Activated T-helper 1 cell treated with anti-CD3 and anti-CD28 coated beads, Interleukin-12 subunit alpha, Interleukin-12 subunit beta, Interleukin-2, Interleukin-4 antibody, amounts not matched to agents 30 ng/mL and 10 ng/mL and 1 ng/mL, durations not matched to agents 14 hours and 24 hours and 36 hours (primary cell): ENCODE measurements around the gene TLCD3B. TPM values are rescaled to one million over a fixed set of nuclear protein-coding genes. Genes with fewer than 3 reads are reported as not detected.

Source experiments
- DNase-seq: peaks from one replicate; pipeline ENCODE4 v3.0.0; 2021; ENCODE audit warnings: low spot score
- H3K27ac Mint-ChIP-seq: one replicate; pipeline ENCODE4 v1.8.0; 2021; ENCODE audit warnings: mild to moderate bottlenecking, mixed read lengths
- H3K27me3 Mint-ChIP-seq: one replicate; pipeline ENCODE4 v1.8.0; 2022; ENCODE audit warnings: mild to moderate bottlenecking, moderate library complexity, mixed read lengths; ENCODE audit not compliant: insufficient read depth
- H3K36me3 Mint-ChIP-seq: one replicate; pipeline ENCODE4 v1.8.0; 2021; ENCODE audit warnings: low read depth, mixed read lengths
- H3K4me1 Mint-ChIP-seq: one replicate; pipeline ENCODE4 v1.8.0; 2021; ENCODE audit warnings: low read depth, mixed read lengths
- H3K4me3 Mint-ChIP-seq: one replicate; pipeline ENCODE4 v1.8.0; 2021; ENCODE audit warnings: mild to moderate bottlenecking, moderate library complexity, mixed read lengths
- H3K9me3 Mint-ChIP-seq: one replicate; pipeline ENCODE4 v1.8.0; 2021; ENCODE audit warnings: mixed read lengths
- intact Hi-C: fragments of 100-400 bp; cut with micrococcal nuclease; formaldehyde crosslinking; loops from one replicate; pipeline ENCODE4 v1.15.1; 2024
- total RNA-seq: library from RNA; stranded (reverse); gene quantifications from 2 replicates; pipeline ENCODE4 v1.2.3, GENCODE V29; 2022

Gene TLCD3B
- total RNA-seq, 1 donor from 2014 or later, result 1.9 TPM

DNA sequence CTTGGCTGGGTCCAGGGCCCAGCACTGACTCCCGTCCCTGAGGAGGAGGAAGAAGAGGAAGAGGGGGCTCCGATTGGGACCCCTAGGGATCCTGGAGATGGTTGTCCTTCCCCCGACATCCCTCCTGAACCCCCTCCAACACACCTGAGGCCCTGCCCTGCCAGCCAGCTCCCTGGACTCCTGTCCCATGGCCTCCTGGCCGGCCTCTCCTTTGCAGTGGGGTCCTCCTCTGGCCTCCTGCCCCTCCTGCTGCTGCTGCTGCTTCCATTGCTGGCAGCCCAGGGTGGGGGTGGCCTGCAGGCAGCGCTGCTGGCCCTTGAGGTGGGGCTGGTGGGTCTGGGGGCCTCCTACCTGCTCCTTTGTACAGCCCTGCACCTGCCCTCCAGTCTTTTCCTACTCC, 44.1 kb downstream of the TLCD3B start:
- Mint-ChIP-seq H3K4me3 (no peak overlapping the region), H3K9me3 (no peaks in the 10 kb centered on the region), H3K4me1 (no peaks in the 10 kb centered on the region), H3K27me3 (no peaks in the 10 kb centered on the region), H3K27ac (no peak overlapping the region), H3K36me3 (peaks cover 60% of the 10 kb centered on the region)
- no peak for DNase-seq
- intact Hi-C loops, result no loop called here

DNA sequence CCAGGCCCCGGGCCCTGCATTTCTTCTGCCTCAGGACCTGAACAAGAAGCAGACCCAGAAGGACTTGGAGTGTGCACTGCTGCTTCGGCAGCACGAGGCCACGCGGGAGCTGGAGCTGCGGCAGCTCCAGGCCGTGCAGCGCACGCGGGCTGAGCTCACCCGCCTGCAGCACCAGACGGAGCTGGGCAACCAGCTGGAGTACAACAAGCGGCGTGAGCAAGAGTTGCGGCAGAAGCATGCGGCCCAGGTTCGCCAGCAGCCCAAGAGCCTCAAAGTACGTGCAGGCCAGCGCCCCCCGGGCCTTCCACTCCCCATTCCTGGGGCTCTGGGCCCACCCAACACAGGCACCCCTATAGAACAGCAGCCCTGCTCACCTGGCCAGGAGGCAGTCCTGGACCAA, 44.8 kb downstream of the TLCD3B start:
- Mint-ChIP-seq H3K4me1 (no peaks in the 10 kb centered on the region), H3K9me3 (no peaks in the 10 kb centered on the region), H3K36me3 (peaks cover 61% of the 10 kb centered on the region)

DNA sequence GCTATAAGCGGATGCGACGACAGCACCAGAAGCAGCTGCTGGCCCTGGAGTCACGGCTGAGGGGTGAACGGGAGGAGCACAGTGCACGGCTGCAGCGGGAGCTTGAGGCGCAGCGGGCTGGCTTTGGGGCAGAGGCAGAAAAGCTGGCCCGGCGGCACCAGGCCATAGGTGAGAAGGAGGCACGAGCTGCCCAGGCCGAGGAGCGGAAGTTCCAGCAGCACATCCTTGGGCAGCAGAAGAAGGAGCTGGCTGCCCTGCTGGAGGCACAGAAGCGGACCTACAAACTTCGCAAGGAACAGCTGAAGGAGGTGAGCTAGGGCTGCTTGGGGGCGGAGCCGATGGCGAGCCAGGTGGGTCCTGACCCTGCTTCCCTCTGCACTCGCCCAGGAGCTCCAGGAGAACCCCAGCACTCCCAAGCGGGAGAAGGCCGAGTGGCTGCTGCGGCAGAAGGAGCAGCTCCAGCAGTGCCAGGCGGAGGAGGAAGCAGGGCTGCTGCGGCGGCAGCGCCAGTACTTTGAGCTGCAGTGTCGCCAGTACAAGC, 45.7 kb downstream of the TLCD3B start:
- no peaks in the 10 kb centered on the region for H3K4me1 Mint-ChIP-seq
- H3K4me3 Mint-ChIP-seq, result no peak overlapping the region
- no peaks in the 10 kb centered on the region for H3K27me3 Mint-ChIP-seq
- no peaks in the 10 kb centered on the region for H3K9me3 Mint-ChIP-seq
- intact Hi-C loops, result no loop called here
- peaks cover 61% of the 10 kb centered on the region for H3K36me3 Mint-ChIP-seq
- H3K27ac Mint-ChIP-seq, result no peak overlapping the region
- no peak for DNase-seq

More for the DNA sequence above, 44.8 kb downstream of the TLCD3B start:
- Mint-ChIP-seq H3K4me3 (no peak overlapping the region), H3K27me3 (no peaks in the 10 kb centered on the region), H3K27ac (no peak overlapping the region)
- DNase-seq, result no peak
- intact Hi-C loops, result no loop called here

DNA sequence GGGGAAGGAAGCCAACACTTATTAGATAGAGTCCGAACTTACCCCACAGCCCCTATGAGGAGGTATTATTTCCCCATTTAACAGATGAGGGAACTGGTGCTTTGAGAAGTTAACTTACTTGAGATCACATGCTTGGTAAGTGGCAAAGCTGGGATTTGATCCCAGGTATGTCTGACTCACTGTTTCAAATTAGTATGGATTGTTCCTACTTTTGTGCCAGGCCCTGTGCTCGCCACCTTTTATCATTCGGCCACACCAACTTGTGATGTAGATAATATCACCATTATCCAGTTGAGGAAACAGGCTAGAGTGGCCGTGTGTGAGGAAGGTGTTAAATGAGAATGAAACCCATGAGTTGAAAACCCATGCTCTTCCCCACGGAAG, 46.3 kb downstream of the TLCD3B start:
- no peaks in the 10 kb centered on the region for H3K4me1 Mint-ChIP-seq
- H3K27me3 Mint-ChIP-seq, result no peaks in the 10 kb centered on the region
- H3K27ac Mint-ChIP-seq, result no peak overlapping the region
- H3K9me3 Mint-ChIP-seq, result no peaks in the 10 kb centered on the region
- intact Hi-C loops, result no loop called here
- DNase-seq, result no peak
- peaks cover 62% of the 10 kb centered on the region for H3K36me3 Mint-ChIP-seq
- H3K4me3 Mint-ChIP-seq, result no peak overlapping the region

DNA sequence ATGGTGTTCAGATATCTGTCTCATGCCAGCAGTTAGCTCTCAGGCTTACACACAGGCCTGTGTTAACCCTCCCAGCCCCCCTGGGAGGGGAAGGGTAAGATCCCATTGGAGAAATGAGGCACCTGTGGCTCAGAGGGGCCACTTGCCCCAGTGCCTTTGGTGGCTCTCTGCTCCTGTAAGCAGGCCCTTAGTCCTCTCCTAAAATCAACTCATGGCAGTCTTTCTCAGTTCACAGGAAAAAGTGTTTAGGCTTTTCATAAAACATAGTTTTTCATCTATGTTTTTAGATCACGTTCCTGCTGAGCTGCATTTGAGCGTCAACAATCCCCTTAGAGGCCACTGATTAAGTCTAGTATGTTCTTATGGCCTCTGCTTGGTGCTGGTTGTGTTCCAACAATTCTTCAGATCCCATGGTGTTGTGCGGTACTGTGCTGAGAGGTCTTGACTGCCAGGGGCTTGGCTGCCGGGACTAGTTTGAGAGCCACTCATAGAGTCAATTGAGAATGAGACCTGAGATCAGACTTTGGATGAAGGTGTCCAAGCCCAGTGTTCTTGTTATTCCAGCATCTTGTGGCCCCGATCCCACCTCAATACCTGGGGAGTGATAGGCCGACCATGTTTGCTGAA, 46.8 kb downstream of the TLCD3B start:
- Mint-ChIP-seq H3K4me3 (no peak overlapping the region), H3K27ac (no peak overlapping the region), H3K9me3 (no peaks in the 10 kb centered on the region), H3K36me3 (peaks cover 62% of the 10 kb centered on the region), H3K4me1 (no peaks in the 10 kb centered on the region), H3K27me3 (no peaks in the 10 kb centered on the region)
- DNase-seq, result no peak
- intact Hi-C loops, result no loop called here

DNA sequence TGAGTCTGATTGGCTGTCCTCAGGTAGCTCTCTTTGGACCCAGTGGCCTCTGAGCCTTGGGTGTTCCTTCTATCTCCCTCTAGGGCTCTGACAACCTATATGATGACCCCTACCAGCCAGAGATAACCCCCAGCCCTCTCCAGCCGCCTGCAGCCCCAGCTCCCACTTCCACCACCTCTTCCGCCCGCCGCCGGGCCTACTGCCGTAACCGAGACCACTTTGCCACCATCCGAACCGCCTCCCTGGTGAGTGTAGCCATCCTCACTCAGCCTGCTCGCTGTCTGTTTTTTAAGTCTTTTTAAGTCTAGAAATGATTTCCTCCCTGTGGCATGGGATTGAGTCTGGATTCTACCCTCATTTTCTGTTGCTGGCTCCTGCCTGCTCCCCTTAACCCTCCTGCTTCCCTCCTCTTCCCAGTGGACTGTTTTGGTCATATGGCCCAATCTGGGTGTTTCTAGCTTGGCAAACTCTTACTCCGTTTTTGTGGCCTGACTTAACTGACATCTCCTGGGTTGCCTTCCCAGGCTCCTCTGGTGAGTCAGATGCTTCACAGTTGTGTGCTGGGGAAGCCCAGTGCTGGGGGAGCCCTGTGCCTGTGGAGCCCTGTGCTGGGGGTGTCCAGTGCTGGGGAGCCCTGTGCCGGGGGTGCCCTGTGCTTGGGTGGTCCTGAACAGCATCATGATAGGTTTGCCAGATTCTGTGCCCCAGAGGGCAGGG, 47.5 kb downstream of the TLCD3B start:
- Mint-ChIP-seq H3K36me3 (peaks cover 64% of the 10 kb centered on the region), H3K27me3 (no peaks in the 10 kb centered on the region), H3K9me3 (no peaks in the 10 kb centered on the region), H3K4me3 (no peak overlapping the region), H3K4me1 (no peaks in the 10 kb centered on the region), H3K27ac (no peak overlapping the region)
- intact Hi-C loops, result no loop called here
- DNase-seq, result no peak

DNA sequence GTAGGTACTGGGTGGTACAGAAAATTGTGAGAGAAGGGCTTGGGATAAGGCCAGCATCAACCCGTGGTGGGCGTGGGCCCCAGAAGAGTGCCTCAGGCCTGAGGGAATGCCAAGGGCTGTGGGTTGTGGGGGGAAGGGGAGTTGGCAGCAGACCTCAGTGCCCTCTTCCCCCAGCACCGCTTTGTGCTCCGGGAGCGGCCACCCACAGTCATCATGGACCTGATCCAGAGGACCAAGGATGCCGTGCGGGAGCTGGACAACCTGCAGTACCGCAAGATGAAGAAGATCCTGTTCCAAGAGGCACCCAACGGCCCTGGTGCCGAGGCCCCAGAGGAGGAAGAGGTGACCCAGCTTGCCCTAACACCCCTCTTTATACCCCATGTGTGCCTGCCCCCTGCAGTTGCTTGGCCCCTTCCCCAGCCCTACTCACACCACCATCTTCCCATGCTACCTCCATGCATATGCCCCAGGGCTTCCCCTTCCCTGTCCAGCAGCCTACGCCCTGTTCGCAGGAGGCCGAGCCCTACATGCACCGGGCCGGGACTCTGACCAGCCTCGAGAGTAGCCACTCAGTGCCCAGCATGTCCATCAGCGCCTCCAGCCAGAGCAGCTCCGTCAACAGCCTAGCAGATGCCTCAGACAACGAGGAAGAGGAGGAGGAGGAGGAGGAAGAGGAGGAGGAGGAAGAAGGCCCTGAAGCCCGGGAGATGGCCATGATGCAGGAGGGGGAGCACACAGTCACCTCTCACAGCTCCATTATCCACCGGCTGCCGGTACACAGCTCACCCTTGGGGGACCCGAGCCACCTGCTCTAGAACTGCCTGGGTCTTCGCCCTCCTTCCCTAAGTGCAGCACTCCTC, 48.3 kb downstream of the TLCD3B start:
- H3K4me3 Mint-ChIP-seq, result no peak overlapping the region
- no peak for DNase-seq
- H3K4me1 Mint-ChIP-seq, result no peaks in the 10 kb centered on the region

DNA sequence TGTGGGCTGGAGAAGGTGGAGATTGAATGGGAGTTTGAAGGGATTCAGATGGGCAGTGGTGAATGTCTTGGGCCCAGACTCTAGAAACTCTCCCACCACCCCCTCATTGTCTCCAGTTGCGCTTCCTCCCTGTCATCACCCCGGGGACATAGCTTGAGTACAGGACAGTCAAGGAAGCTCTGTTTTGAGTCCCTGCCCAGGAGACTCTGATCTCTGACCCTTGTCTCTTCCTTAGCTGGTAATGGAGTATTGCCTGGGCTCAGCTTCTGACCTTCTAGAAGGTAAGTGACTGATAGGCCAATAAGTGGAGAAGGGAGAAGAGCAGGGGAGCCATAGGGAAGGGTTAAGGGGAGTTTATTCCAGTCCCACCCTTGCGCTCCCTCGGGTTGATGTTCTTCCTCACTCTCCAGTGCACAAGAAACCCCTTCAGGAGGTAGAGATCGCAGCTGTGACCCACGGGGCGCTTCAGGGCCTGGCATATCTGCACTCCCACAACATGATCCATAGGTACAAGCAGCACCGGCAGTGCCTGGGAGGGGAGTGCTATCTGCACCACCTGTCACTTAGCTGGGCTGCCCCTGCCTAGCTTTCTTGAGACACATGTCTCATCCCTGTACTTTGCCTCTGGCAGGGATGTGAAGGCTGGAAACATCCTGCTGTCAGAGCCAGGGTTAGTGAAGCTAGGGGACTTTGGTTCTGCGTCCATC, 52.4 kb downstream of the TLCD3B start:
- no peak for DNase-seq
- H3K9me3 Mint-ChIP-seq, result no peaks in the 10 kb centered on the region
- intact Hi-C loops, result loop anchor here (10.0 kb wide), 1 partner anchor 676 kb away; the partner anchor contains the start of genes FBRS and PRR14
- no peak overlapping the region for H3K27ac Mint-ChIP-seq
- no peak overlapping the region for H3K4me3 Mint-ChIP-seq
- peaks cover 42% of the 10 kb centered on the region for H3K36me3 Mint-ChIP-seq
- H3K4me1 Mint-ChIP-seq, result peaks cover 29% of the 10 kb centered on the region
- no peaks in the 10 kb centered on the region for H3K27me3 Mint-ChIP-seq

More for the DNA sequence above, 48.3 kb downstream of the TLCD3B start:
- H3K9me3 Mint-ChIP-seq, result no peaks in the 10 kb centered on the region
- H3K27ac Mint-ChIP-seq, result no peak overlapping the region
- no peaks in the 10 kb centered on the region for H3K27me3 Mint-ChIP-seq
- H3K36me3 Mint-ChIP-seq, result peaks cover 62% of the 10 kb centered on the region
- intact Hi-C loops, result no loop called here

DNA sequence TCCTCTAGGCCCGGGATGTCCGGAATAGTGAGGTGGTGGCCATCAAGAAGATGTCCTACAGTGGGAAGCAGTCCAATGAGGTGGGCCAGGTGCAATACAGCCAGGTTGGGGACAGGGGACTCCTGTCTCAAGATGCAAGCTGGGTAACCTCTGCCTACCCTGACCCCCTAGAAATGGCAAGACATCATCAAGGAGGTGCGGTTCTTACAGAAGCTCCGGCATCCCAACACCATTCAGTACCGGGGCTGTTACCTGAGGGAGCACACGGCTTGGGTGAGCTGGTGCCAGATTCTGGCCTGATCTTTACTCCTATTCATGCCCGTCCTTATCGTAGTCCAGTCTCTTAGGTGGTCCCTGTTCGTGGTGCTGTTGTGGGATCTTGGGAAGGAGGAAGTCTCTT, 53.0 kb downstream of the TLCD3B start:
- peaks cover 41% of the 10 kb centered on the region for H3K36me3 Mint-ChIP-seq
- H3K27ac Mint-ChIP-seq, result no peak overlapping the region
- intact Hi-C loops, result loop anchor here (10.0 kb wide), 1 partner anchor 677 kb away; the partner anchor contains the start of genes FBRS and PRR14
- DNase-seq, result no peak
- H3K27me3 Mint-ChIP-seq, result no peaks in the 10 kb centered on the region
- H3K9me3 Mint-ChIP-seq, result peaks cover 4% of the 10 kb centered on the region
- no peak overlapping the region for H3K4me3 Mint-ChIP-seq
- H3K4me1 Mint-ChIP-seq, result peaks cover 34% of the 10 kb centered on the region

DNA sequence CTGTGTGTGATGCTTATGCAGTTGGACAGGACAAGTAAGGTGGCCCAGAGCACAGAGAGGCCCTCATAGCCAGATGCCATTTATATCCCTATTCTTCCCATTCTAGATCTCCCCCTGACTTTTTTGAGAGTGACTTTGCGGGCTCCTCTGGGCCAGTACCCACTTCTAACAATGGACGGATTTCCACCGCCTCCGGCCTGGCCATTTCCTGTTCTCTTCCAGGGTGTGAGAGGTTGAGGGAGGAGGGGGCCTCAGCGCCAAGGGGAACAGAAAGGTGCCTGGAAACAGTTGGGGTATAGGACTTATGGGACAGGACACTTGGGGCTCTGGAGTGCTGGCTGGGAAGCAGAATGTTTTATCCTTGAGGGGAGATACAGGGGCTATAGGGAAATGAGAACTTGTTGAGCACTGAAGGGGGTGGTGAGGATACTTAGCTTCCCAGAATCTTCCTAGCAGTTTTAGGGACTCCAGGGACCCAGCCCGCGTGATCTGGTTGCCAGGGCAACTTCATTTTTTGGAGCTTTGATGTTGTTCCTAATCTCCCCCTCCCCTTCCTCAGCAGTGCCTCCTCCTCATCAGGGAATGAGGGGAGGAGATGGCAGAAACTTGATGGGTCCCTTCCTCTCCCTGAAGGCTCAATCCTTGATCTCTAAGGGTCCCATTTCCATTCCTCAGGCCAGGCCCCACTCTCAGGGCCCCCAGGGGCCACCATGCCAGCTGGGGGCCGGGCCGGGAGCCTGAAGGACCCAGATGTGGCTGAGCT, 53.8 kb downstream of the TLCD3B start:
- Mint-ChIP-seq H3K4me1 (peaks cover 36% of the 10 kb centered on the region), H3K4me3 (no peak overlapping the region), H3K27me3 (no peaks in the 10 kb centered on the region), H3K27ac (no peak overlapping the region), H3K9me3 (peaks cover 6% of the 10 kb centered on the region), H3K36me3 (peaks cover 37% of the 10 kb centered on the region)
- intact Hi-C loops, result loop anchor here (10.0 kb wide), 1 partner anchor 678 kb away; the partner anchor contains the start of genes FBRS and PRR14
- DNase-seq, result no peak

DNA sequence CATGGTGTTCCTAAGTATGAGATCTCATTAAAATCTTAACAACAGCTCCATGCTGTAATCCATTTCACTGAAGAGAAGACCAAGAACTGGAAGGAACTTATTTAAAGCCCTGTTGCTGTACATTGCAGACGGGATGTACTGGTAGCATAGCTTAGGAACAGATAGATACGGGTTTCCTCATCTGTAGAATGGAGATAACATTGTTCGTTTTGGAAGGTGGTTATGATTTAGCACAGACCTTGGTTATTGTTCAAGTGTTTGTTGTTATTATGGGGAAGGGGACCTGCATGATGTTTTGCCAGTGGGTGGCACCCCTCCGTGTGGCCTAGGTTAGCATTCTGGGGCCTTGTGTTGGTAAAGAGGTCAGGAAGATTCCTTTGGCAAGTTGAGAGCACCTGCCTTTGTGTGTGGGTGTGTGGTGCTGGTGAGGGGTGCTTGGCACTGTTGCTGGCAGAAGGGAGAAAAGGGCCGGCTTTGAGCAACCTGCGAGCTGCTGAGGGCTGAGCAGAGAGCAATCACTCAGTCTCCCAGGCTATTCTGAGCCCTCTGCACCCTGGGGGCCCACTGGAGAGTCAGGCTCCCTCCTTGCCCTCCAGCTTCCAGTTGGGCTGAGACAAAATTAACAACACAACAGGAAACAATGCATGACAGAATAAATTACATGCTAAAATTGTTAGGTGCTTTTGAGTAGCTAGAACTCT, 55.1 kb downstream of the TLCD3B start:
- intact Hi-C loops, result loop anchor here (10.0 kb wide), 1 partner anchor 679 kb away; the partner anchor contains the start of genes FBRS and PRR14
- no peak for DNase-seq
- no peaks in the 10 kb centered on the region for H3K27me3 Mint-ChIP-seq
- peaks cover 31% of the 10 kb centered on the region for H3K36me3 Mint-ChIP-seq
- H3K4me1 Mint-ChIP-seq, result peaks cover 36% of the 10 kb centered on the region
- peak overlapping the region; percentile 53 for H3K27ac Mint-ChIP-seq
- peak overlapping the region; percentile 92 for H3K4me3 Mint-ChIP-seq
- H3K9me3 Mint-ChIP-seq, result peaks cover 6% of the 10 kb centered on the region
